ENCODE measurements around the gene UTS2B. TPM values are rescaled to one million over a fixed set of nuclear protein-coding genes. Genes with fewer than 3 reads are reported as not detected.
A peak's percentile ranks its signal among the peaks of the same experiment; 100 is the strongest.
"Not testable (repeated sequence)": the region's sequence is repeated elsewhere in the genome, so short reads cannot be mapped to it uniquely, and the experiment has no call there.

UTS2B gene
- total RNA-seq, 1 experiment from 2014 or later, result not detected

DNA sequence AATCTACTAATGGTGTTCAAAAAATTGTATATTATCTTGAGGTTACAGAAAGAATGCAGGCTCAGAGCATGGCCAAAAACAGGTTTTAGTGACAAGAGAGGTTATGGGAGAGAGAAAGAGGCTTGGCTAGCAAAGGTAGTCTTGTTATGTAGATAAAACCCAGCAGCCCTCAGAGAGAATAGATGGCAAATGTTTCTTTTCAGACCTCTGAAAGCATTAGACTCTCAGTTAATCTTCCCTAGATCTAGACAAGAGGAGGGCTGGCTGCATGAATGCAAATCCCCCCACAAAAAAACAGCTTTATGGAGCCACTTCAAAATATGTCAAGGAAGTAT, 69.1 kb downstream of the UTS2B start:
- DNase-seq (ENCODE audit: low read depth), result no peak
- in situ Hi-C loops (cut with HindIII; ENCODE audit: low pct_unique_long_range_greater_than_20kb, low sequenced_read_pairs), result no loop called here

DNA sequence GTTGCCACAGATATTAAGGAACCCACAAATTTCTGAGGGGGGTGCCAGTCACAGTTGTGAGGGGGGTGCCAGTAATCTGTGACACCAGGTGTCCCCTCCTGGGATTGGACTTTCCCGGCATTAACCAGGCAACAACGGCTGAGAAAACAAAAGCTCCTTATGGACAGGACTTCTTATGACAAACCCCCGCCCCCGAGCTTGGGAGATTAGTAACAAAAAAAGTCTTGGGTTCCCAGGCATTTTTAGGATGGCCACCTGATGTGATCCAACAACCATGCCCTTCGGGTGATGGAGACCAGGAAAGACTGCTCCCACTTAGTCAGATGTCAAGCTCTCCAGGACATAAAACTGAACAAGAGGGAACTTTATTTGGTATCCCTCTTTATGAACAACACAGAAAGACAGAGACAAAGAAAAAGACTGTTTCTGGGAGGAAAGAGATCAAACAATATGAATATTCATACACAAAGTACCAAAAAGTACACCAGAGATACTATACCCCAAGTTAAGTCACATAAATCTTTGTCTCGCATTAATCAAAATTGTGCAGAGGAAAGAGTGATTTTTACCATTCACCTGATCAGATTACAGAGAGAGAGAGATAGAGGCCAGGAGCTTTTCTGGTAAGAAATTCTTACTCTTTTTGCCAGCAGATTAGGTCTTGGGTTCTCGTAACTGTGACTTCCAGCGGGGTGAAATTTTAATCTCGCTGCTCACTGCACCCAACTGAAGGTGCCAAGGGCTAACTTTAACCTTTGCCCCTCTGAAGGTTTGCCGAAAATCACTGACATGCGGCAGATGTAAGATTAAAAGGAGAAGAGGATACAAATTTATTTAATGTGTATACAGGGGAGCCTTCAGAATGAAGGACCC, 69.7 kb downstream of the UTS2B start:
- DNase-seq (ENCODE audit: low read depth), result no peak
- in situ Hi-C loops (cut with HindIII; ENCODE audit: low pct_unique_long_range_greater_than_20kb, low sequenced_read_pairs), result no loop called here

DNA sequence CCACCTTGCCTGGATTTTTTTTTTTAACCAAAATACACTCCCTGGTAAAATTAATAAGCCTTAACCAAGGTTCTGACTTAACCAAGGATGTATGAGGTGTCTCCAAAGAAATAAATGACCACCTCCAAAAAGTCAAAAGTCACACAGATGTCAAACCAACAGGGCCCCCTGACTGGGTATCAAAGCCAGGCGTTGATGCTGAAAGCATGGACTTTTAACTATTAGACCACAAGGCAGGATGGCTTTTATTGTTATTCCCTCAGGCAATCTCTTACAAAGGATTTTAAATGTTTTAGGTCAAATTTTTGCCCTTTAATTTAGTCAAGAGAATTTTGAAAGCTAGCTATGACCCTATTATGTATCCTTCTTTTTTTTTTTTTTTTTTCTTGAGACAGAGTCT, 70.8 kb downstream of the UTS2B start:
- no peak for DNase-seq (ENCODE audit: low read depth)
- in situ Hi-C loops (cut with HindIII; ENCODE audit: low pct_unique_long_range_greater_than_20kb, low sequenced_read_pairs), result no loop called here

DNA sequence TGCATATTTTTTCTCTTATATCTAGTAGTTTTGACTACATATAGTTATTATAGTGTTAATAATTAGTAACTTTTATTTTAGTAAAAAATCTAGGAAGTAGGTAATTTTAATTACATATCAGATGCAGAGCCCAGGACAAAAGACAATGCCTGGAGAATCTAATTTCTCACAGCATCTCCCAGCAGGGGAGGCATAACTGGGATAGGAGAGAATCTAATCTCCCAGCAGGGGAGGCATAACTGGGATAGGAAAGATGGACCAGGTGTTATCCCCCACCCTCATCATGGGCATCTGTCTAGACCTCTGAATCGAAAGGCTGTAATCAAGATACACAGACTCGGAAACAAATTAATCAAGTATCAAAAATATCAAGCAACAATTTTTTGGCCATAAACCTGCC, 73.0 kb downstream of the UTS2B start:
- DNase-seq (ENCODE audit: low read depth), result no peak
- in situ Hi-C loops (cut with HindIII; ENCODE audit: low pct_unique_long_range_greater_than_20kb, low sequenced_read_pairs), result no loop called here

DNA sequence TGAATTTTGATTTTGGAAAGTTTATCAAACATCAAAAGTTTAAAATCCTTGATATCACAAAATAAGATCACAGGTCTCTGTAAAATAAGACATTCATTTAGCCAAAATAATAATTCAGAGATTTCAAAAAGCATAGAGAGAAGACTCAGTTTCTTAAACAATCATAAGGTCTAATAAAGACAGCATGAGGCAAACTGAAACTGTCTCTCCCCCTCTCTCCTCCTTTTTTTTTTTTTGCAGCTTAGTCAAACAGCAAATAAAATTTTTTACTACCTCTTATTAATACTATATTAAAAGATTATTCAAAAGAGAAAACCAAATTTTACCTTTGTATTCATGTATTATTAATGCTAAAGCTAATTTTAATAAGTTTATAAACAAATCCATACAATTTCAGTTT, 73.9 kb downstream of the UTS2B start:
- DNase-seq (ENCODE audit: low read depth), result no peak
- in situ Hi-C loops (cut with HindIII; ENCODE audit: low pct_unique_long_range_greater_than_20kb, low sequenced_read_pairs), result no loop called here

DNA sequence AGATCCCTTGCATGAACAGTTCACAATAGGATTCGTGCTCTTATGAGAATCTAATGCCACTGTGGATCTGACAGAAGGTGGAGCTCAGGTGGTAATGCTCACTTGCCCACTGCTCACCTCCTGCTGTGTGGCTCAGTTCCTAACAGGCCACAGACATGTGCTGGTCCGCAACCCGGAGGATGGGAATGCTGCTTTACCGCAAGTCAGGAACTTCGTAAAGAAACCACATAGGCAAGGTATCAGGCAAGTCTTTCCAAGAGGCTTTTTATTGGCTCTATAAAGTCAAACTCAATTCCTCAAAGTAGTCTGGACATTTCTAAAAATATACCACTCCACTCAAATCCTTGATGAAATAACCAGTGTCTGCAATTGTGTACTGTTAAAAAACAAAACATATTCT, 75.2 kb downstream of the UTS2B start:
- no peak for DNase-seq (ENCODE audit: low read depth)
- in situ Hi-C loops (cut with HindIII; ENCODE audit: low pct_unique_long_range_greater_than_20kb, low sequenced_read_pairs), result no loop called here

DNA sequence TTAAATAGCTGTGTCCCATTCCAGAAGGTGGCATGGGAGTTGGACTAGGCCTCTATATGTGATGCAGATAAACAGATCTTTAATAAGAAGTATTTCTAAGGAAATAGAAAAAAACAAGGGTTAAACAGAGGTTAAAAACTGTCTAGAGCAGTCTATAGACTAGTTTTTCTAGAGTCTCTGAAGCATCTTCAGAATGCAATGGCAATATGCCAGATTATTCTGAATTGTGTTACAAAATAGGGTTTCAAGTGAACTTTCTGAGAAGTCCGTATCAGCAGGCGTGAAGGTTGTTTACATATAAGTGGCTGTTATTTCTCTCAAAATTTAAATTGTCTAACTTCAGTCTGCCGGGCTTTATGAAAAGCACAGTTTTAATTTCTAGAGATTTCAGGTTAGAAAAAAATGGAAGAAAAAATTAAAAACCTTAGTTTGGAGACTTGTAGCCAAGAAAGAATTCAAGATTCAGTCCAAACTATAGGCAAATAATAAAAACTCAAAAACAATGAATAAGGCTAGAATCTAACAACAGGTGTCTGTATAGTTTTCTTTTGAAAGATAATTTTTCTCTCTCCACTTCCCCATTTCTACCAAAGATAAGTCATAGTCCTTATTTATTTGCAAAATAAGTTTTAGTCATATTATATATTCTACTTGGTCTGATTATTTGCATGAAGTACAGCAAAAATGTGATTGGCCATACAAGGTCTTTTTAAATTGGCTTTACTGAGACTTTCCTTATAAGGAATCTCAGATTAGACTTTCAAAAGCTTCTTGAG, 76.0 kb downstream of the UTS2B start:
- in situ Hi-C loops (cut with HindIII; ENCODE audit: low pct_unique_long_range_greater_than_20kb, low sequenced_read_pairs), result no loop called here
- DNase-seq (ENCODE audit: low read depth), result no peak

DNA sequence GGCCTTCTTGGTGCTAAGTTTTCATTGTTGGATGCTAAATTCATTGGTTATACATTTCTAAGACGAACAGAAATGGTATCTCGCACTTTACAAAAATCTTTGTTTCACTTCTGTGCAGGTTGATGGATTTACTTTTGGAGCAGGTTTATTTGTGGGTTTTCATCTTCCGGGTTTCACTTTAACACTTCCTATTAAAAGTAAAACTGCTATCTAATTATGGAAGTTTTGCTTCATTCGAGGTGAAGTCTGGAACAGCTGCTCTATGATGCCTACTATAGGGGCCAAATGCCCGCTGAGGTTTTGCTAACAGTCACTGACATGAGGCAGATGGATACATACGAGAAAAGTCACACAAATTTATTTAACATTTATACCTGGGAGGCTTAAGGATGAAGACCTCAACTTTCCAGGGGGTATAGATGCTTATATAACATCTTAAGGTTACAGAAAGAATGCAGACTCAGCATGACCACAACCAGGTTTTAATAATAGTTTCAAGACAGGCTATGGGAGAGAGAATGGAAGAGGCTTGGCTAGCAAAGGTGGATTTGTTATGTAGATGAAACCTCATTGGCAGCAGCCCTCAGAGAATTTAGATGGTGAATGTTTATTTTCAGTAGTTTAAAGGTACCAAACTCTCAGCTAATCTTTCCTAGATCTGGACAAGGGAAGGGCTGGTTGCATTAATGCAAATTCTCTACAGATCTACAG, 77.1 kb downstream of the UTS2B start:
- no peak for DNase-seq (ENCODE audit: low read depth)
- in situ Hi-C loops (cut with HindIII; ENCODE audit: low pct_unique_long_range_greater_than_20kb, low sequenced_read_pairs), result no loop called here

DNA sequence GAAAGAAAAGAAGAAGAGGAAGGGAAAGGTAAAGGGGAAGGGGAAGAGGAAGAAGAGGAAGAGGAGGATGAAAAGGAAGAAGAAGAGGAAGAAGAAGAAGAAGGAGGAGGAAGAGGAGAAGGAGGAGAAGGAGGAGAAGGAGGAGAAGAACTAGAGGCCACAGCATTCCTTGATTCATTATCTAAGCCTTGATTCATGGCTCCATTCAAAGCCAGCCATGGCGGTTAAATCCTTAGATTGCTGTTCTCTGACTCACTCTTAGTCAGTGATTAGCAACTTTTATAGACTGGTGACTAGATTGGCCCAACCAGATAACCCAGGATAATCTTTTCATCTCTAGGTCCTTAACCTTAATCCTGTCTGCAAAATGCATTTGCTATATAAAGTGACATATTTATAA, 83.7 kb downstream of the UTS2B start:
- in situ Hi-C loops (cut with HindIII; ENCODE audit: low pct_unique_long_range_greater_than_20kb, low sequenced_read_pairs), result no loop called here
- peak; percentile 61 for DNase-seq (ENCODE audit: low read depth)

DNA sequence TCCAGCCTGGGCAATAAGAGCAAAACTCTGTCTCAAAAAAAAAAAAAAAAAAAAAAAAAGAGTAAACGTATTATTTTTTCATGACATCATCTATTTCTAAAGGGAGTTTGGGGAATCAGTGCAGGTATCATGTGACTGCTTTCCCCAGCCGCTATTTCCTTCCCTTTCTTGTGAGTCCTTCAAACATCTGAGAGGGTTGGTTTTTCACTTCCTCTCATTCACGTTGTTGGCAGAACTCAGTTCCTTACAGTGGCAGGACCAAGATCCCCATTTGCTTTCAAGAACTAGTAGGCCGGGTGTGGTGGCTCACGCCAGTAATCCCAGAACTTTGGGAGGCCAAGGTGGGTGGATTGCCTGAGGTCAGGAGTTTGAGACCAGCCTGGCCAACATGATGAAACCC, 84.3 kb downstream of the UTS2B start:
- DNase-seq (ENCODE audit: low read depth); in situ Hi-C loops (cut with HindIII; ENCODE audit: low pct_unique_long_range_greater_than_20kb, low sequenced_read_pairs): not testable (repeated sequence)

DNA sequence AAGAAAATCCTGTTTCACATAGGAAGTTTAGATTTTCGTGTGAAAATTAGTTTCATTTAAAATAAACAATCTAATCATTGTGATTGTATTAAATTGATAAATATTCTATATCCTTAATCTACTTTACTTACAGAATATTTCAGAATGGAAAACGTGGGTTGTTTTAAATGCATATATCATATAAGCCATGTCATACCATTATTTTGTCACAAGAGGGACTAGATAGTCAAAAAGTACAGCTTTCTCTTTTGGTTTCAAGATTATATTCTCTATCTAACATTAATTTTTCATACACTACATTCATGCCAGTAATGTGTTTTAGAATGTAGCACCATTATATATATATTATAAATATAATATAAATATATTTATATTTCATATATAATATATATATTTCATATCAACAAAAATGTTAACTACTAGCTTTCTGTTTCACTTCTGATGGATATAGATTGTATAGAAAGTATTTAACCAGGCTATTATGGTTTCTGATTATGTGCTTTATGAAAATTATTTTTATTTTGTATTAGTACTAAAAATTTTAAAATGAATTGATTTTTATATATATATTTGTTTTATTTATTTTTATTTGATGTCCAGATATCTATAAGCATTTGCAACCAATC, 86.0 kb downstream of the UTS2B start:
- no peak for DNase-seq (ENCODE audit: low read depth)
- in situ Hi-C loops (cut with HindIII; ENCODE audit: low pct_unique_long_range_greater_than_20kb, low sequenced_read_pairs), result no loop called here

DNA sequence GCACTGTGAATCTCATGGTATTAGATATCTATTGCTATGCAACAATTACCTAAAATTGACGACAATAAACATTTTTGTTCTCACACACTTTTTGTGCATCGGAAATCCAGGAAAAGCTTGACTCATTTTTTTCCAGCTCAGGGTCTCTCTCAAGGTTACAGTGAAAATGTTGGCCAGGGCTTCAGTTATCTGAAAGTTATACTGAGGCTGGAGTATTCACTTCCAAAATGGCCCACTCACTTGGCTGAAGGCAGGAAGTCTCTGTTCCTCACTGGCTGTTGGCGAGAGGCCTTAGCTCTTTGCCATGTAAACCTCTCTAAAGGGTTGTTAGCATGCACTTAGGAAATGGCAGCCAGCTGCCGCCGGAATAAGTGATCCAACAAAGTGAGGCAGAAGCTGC, 89.8 kb downstream of the UTS2B start:
- no peak for DNase-seq (ENCODE audit: low read depth)
- in situ Hi-C loops (cut with HindIII; ENCODE audit: low pct_unique_long_range_greater_than_20kb, low sequenced_read_pairs), result no loop called here

DNA sequence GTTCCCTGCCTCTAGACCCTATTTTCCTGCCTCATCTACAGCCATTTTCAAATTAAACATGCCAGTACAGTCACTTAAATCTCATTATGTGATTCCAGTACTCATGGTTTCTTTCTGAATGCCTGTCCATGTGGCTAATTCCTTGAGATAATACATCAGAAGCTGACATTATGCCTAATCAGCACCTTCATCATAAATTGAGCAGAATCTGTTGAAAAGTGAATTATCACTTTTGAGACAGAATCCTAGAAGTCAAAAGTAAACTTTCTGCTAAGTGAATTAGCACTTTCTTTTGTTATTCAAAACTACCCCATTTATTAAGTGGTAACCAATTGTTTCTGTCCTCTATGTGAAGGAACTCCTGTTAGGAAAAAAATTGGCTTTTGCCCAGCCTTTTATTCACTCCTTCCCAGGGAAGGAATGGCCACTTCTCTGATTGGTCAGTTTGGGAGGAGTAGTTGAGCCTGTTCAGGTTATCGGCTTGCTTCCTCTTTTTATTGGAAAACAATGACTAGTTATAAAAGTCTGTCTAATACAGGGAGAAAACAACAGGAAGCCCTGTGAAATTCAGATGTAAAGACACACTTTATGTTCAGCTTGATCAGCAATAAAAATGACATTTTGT, 90.8 kb downstream of the UTS2B start:
- in situ Hi-C loops (cut with HindIII; ENCODE audit: low pct_unique_long_range_greater_than_20kb, low sequenced_read_pairs), result no loop called here
- no peak for DNase-seq (ENCODE audit: low read depth)

DNA sequence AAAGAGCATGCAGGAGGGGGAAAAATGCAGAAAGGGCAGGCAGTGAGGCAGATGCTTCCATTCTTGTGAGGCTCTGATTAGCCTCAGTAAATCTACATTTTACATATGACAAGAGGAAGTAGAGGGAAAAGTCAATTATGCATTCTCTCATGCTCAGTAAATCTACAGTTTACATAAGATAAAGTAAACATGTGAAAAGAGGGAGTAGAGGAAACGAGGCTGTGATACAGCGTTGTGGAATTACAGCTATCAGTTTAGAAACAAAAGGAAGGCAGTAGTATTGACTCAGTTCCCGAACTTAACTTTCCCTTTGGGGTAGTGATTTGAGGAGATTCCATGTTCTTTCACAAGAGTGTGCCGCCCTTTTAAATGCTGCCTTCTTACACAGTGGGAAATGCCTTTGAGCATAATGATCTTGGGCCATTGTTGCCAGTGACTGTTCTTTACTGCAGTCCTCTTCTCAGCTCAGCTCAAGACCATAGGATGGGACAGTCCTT, 92.0 kb downstream of the UTS2B start:
- in situ Hi-C loops (cut with HindIII; ENCODE audit: low pct_unique_long_range_greater_than_20kb, low sequenced_read_pairs), result no loop called here
- DNase-seq (ENCODE audit: low read depth), result no peak

DNA sequence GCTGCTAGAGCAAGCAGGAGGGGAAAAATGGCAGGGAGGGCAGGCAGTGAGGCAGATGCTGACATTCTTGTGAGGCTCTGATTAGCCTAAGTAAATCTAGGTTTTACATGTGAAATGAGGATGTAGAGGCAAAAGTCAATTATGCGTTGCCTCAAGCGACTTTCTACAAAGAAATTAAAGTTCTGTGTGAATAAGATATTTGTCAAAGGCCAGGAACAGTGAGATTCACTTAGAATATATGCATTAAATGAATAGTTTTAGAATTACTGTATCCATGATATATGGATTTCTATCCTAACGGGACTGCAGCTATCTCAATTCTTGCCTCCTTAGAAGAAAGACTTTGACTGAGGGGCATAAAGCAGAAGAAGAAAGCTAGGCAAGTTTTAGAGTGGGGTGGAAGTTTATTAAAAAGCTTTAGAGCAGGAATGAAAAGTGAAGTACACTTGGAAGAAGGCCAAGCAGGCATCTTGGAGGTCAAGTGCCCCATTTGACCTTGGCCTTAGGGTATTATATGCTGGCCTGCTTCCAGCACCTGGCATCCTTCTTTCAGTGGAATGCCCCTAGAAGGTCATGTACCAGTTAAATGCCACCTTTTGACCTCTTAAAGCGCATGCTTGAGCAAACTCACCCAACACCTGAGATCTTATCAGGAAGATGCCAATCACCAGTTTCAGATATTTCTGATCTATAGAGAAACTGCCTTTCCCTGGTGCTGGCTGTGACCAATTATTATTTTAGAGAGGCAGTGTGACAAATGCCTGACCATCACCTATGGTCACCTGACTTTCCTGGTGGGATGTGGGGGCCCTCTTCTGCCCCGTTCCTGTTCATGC, 93.1 kb downstream of the UTS2B start:
- DNase-seq (ENCODE audit: low read depth), result no peak
- in situ Hi-C loops (cut with HindIII; ENCODE audit: low pct_unique_long_range_greater_than_20kb, low sequenced_read_pairs), result no loop called here

DNA sequence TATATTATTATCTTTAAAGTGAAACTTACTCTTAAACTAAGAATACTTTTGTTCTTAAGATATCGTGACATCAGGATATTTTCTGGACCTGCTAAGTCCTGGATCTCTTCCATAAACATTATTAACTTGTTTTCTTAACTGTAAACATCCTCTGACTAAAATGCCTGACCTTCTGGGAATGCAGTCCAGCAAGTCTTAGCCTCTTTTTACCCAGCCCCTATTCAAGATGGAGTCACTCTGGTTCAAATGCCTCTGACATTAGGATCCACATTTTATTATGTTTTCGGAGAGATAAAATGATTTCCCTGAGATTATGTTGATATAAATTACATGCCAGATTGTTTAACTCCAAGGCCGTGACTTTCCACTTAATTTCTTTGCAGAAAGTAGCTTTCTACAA, 93.7 kb downstream of the UTS2B start:
- in situ Hi-C loops (cut with HindIII; ENCODE audit: low pct_unique_long_range_greater_than_20kb, low sequenced_read_pairs), result no loop called here
- DNase-seq (ENCODE audit: low read depth), result no peak

All from Caki2 (cell line).